Tibial nerve (tissue), 4 donors: Measurements from ENCODE around the gene GRID1. TPM values are rescaled to one million over a fixed set of nuclear protein-coding genes. Genes with fewer than 3 reads are reported as not detected.

Source experiments
- DNase-seq, 2 donors: peaks; one replicate each; pipeline ENCODE4 v3.0.0-alpha.2; 2019; ENCODE audit warnings: low spot score in 2 of 2
- H3K27ac ChIP-seq, 4 donors: fragments of 200-600 bp; sonication (generic) in 3 of 4; one replicate each; pipeline ENCODE4 v1.5.1; 2017 to 2019; ENCODE audit warnings: mild to moderate bottlenecking in 1 of 4
- H3K27me3 ChIP-seq, 2 donors: fragments of 200-600 bp; sonication (generic) in 1 of 2; one replicate each; pipeline versions ENCODE4 v1.5.1 to v1.6.0; 2017 to 2019
- H3K36me3 ChIP-seq, 3 donors: fragments of 200-600 bp; sonication (generic); one replicate each; pipeline ENCODE4 v1.5.1; 2018 to 2019
- H3K4me1 ChIP-seq, 4 donors: fragments of 200-600 bp; sonication (generic) in 3 of 4; one replicate each; pipeline ENCODE4 v1.5.1; 2017 to 2019
- H3K4me3 ChIP-seq, 4 donors: fragments of 200-600 bp; sonication (generic) in 3 of 4; one replicate each; pipeline ENCODE4 v1.5.1; 2017 to 2019; ENCODE audit warnings: mild to moderate bottlenecking in 1 of 4, moderate library complexity in 1 of 4
- H3K9me3 ChIP-seq, 4 donors: fragments of 200-600 bp; sonication (generic) in 3 of 4; one replicate each; pipeline ENCODE4 v1.5.1; 2017 to 2019
- EP300 ChIP-seq, 2 donors: sonication (generic); formaldehyde crosslinking; IDR thresholded peaks; one replicate each; pipeline ENCODE4 v1.6.1; 2017; ENCODE audit warnings: antibody characterized with exemption in 2 of 2, mild to moderate bottlenecking in 1 of 2
- POLR2A ChIP-seq, 2 donors: fragments of 450-650 bp; IDR thresholded peaks; one replicate each; pipeline ENCODE4 v1.6.1; 2017; ENCODE audit warnings: antibody characterized with exemption in 2 of 2, mild to moderate bottlenecking in 2 of 2, moderate library complexity in 2 of 2
- WGBS, 2 donors: methylation state at CpG; one replicate each; pipeline ENCODE4 v1.1.5; 2018; 5-methylcytosine and 5-hydroxymethylcytosine counted together
- total RNA-seq, 4 donors: library from RNA; depleted of rRNA; stranded (reverse); fragments of >200 nt; gene quantifications; one replicate each; pipeline ENCODE4 v1.1.0, GENCODE V29; 2016
- TF ChIP-seq, protein P1 (sequence below), 5 experiments: fragments of 200-600 bp in 3 of 5; fragments of 450-650 bp in 2 of 5; sonication (generic) in 3 of 5; IDR thresholded peaks; one replicate each; pipeline ENCODE4 v1.5.1; 2016 to 2019; ENCODE audit warnings: antibody characterized with exemption in 5 of 5, mild to moderate bottlenecking in 3 of 5, moderate library complexity in 2 of 5

GRID1 gene
- total RNA-seq, 4 donors from 2014 or later, result 7.7 to 16.3 (median 10.5) TPM

DNA sequence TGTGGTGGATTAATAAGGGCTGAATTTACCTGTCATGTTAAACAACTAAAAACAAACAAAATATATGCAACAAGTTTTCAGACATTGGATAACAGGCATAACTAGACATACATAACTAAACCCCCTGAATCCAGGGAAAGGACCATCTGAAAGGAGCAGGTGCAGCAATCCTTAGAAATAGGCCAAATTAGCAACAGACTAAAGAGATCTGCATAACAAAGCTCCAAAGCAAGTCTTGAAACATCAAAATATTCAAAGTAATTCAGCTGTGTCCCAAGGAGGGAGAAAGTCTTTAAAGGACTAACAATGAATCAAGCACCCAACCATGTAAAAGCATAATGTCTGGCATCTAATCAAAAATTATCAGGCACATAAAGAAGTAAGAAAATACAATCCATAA, 475.1 kb downstream of the GRID1 start:
- no peak overlapping the region for H3K27ac ChIP-seq
- H3K9me3 ChIP-seq, result peaks cover 0 to 5% (median 0%) of the 10 kb centered on the region in 4 donors
- no peaks in the 10 kb centered on the region for H3K27me3 ChIP-seq
- no peak for DNase-seq
- H3K4me1 ChIP-seq, result no peaks in the 10 kb centered on the region
- no peaks in the 10 kb centered on the region for H3K36me3 ChIP-seq
- TF ChIP-seq, protein P1, sequence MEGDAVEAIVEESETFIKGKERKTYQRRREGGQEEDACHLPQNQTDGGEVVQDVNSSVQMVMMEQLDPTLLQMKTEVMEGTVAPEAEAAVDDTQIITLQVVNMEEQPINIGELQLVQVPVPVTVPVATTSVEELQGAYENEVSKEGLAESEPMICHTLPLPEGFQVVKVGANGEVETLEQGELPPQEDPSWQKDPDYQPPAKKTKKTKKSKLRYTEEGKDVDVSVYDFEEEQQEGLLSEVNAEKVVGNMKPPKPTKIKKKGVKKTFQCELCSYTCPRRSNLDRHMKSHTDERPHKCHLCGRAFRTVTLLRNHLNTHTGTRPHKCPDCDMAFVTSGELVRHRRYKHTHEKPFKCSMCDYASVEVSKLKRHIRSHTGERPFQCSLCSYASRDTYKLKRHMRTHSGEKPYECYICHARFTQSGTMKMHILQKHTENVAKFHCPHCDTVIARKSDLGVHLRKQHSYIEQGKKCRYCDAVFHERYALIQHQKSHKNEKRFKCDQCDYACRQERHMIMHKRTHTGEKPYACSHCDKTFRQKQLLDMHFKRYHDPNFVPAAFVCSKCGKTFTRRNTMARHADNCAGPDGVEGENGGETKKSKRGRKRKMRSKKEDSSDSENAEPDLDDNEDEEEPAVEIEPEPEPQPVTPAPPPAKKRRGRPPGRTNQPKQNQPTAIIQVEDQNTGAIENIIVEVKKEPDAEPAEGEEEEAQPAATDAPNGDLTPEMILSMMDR (IDR thresholded peaks at IDR 0.05), result no peak
- TF ChIP-seq POLR2A (IDR thresholded peaks at IDR 0.05), result no peak
- H3K4me3 ChIP-seq, result no peak overlapping the region

DNA sequence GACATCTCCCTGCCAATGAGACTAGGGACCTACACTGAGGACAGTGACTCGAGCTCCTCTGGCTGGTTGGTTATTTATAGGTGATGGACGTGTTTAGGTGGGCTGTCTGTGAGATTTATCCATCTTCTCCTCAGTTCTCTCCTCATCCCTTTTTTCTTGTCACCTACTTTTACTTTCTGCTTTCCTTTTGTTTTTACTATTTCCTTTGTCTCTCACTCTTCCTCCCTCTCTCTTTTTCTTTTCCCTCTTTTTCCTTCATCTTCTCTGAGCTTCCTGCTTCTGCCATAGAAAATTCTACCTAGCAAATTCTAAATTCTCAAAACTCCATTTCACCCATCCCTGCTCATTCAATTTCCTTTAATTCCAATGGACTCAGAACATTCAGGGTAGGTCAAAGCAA, 478.0 kb downstream of the GRID1 start:
- H3K36me3 ChIP-seq, result no peaks in the 10 kb centered on the region
- TF ChIP-seq, protein P1 (IDR thresholded peaks at IDR 0.05), result no peak
- no peak for TF ChIP-seq EP300 (IDR thresholded peaks at IDR 0.05)
- no peak for TF ChIP-seq POLR2A (IDR thresholded peaks at IDR 0.05)
- no peak overlapping the region for H3K4me3 ChIP-seq
- peaks cover 0 to 5% (median 0%) of the 10 kb centered on the region in 4 donors for H3K9me3 ChIP-seq
- WGBS, 2 donors, result 57 to 81% methylated on average over 2 of the region's 2 CpGs
- no peak overlapping the region for H3K27ac ChIP-seq
- H3K27me3 ChIP-seq, result no peaks in the 10 kb centered on the region
- no peaks in the 10 kb centered on the region for H3K4me1 ChIP-seq
- DNase-seq, result no peak

DNA sequence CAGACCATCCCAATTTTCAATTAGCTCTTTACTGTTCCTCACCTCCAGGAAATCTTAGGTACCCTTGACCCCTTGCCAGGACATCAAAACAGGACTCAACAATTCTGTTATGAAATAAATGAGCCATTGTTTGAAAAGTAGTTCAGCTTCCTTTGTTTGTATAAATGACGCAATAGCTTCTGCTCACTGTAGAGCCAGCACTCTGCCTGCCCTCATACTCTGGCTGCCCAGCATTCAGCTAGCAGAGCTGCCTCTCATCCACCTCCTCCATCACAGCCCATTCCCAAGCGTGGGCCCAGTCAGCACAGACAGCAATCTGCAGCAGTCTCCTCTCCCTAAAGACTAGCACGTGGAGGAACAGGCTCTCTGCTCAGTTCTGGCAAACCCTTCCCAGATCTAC, 478.6 kb downstream of the GRID1 start:
- DNase-seq, result no peak
- 44 to 52% methylated on average over 3 of the region's 3 CpGs for WGBS, 2 donors
- H3K4me1 ChIP-seq, result no peaks in the 10 kb centered on the region
- H3K4me3 ChIP-seq, result no peak overlapping the region
- peaks cover 0 to 5% (median 0%) of the 10 kb centered on the region in 4 donors for H3K9me3 ChIP-seq
- no peak for TF ChIP-seq EP300 (IDR thresholded peaks at IDR 0.05)
- TF ChIP-seq, protein P1 (IDR thresholded peaks at IDR 0.05), result no peak
- TF ChIP-seq POLR2A (IDR thresholded peaks at IDR 0.05), result no peak
- no peaks in the 10 kb centered on the region for H3K27me3 ChIP-seq
- H3K36me3 ChIP-seq, result no peaks in the 10 kb centered on the region
- no peak overlapping the region for H3K27ac ChIP-seq

DNA sequence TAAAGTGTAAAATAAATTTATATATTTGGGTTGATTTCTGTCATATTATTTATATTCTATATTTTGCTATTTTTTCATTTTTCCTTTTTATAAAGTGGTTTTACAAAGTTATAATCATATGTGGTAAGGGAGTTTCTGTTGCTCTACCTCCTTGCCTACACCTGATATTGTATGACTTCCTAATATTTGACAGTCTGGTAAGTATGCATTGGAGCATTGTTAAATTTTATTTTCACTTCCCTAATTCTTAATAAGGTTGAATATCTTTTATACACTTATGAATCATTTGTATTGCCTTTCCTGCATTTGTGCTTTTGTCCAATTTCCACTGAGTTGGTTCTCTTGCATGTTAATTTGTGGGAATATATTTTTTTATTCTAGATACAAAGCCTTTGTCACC, 492.4 kb downstream of the GRID1 start:
- Histone ChIP-seq H3K27me3 (no peaks in the 10 kb centered on the region), H3K27ac (no peak overlapping the region), H3K4me1 (no peaks in the 10 kb centered on the region), H3K36me3 (no peaks in the 10 kb centered on the region), H3K9me3 (peaks cover 0 to 11% (median 0%) of the 10 kb centered on the region in 4 donors), H3K4me3 (no peak overlapping the region)
- no peak for DNase-seq
- TF ChIP-seq EP300 (IDR thresholded peaks at IDR 0.05) (no peak), POLR2A (IDR thresholded peaks at IDR 0.05) (no peak)
- TF ChIP-seq, protein P1 (IDR thresholded peaks at IDR 0.05), result no peak

DNA sequence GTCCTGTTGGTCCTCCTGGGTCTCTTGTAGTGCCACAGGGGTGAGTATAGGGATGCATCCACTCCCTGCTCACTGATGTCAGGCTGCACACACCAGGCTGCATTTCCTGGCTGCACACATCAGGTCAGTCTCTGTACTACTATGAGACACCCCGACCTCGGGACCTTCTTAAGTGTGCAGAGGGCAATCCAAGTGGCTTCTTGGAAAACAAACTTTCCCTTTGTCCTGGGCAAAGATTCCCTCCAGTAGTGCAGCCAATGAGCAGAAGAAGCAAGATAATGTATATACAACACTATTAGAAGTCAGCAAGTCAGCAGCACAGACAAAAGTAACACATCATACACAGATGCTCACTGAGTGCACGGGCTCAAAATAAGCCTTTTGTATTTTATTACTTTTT, 493.5 kb downstream of the GRID1 start:
- no peak overlapping the region for H3K4me3 ChIP-seq
- no peaks in the 10 kb centered on the region for H3K36me3 ChIP-seq
- no peak for TF ChIP-seq EP300 (IDR thresholded peaks at IDR 0.05)
- TF ChIP-seq, protein P1 (IDR thresholded peaks at IDR 0.05), result no peak
- TF ChIP-seq POLR2A (IDR thresholded peaks at IDR 0.05), result no peak
- DNase-seq, result no peak
- H3K27ac ChIP-seq, result no peak overlapping the region
- H3K9me3 ChIP-seq, result peaks cover 0 to 11% (median 0%) of the 10 kb centered on the region in 4 donors
- 64 to 67% methylated on average over 3 of the region's 3 CpGs for WGBS, 2 donors
- H3K4me1 ChIP-seq, result no peaks in the 10 kb centered on the region
- no peaks in the 10 kb centered on the region for H3K27me3 ChIP-seq
